ENCODE measurements around the gene CCDC137. TPM values are rescaled to one million over a fixed set of nuclear protein-coding genes. Genes with fewer than 3 reads are reported as not detected.

CCDC137 gene
- polyA plus RNA-seq, 1 of the 3 experiments (the other 2 are of a cell fraction) = 62.4 TPM

DNA sequence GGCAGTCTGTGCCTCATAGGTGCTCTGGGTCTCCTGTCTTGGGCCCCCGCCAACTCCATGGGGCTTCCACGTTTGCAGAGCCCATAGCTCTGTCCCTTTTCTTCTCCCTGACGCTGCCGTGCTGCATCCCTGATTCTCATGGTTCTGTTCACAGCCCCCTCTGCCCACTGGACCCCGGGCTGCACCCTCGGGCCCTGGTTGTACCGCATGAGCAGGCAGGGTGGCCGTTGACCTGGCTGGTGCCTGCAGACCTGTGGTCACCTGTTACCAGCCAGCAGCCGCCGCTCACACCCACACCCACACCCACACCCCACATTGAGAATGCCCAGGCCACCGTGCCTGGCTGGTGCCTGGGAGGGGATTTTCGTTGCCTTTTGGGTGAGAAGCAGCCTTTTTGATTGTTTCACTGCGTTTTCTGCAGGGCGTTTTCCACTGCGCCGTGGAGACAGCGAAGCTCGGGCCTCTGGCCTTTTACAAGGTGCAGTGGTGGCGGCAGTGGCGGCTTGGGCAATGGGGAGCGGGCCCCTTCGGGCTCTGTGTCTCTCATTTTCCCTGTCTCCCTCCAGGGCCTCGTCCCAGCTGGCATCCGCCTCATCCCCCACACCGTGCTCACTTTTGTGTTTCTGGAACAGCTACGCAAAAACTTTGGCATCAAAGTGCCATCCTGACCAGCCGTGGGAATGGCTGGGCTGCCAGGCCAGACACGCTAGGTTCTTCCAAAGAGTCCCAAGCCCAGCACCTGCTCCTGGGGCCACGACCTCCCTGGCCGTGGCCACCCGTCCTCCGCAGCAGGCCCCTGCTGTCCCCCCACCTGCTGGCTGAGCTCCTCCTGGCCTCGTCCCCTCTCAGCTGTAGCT is 53.1 kb downstream of the CCDC137 start:
- WGBS (ENCODE audit: low lambda C conversion rate) = 89% methylated on average over 30 of the region's 33 CpGs
- no peaks in the 10 kb centered on the region for H3K9me3 ChIP-seq
- DNase-seq = no peak
- H3F3A ChIP-seq (replicated peaks; ENCODE audit: insufficient read depth) = peaks cover 23% of the 10 kb centered on the region
- no peak for TF ChIP-seq NRF1 (IDR thresholded peaks at IDR 0.05; ENCODE audit: low read depth, low read length)
- no peak for TF ChIP-seq EP300 (IDR thresholded peaks at IDR 0.05; ENCODE audit: borderline replicate concordance in 1 of 2, low read depth in 1 of 2, low read length in 1 of 2)
- no peak for TF ChIP-seq TAF1 (IDR thresholded peaks at IDR 0.05; ENCODE audit: borderline replicate concordance, low read depth, low read length)
- TF ChIP-seq SIN3A (IDR thresholded peaks at IDR 0.05; ENCODE audit: borderline replicate concordance, low read depth, low read length) = no peak
- no peaks in the 10 kb centered on the region for H4K20me1 ChIP-seq (ENCODE audit: insufficient read depth)
- no peak overlapping the region for H3K4me3 ChIP-seq (ENCODE audit: low read depth in 2 of 2, low read length in 1 of 2)
- no peaks in the 10 kb centered on the region for H3K27me3 ChIP-seq (ENCODE audit: insufficient read depth)
- no peak overlapping the region for H2AFZ ChIP-seq (ENCODE audit: low read depth)
- H3K36me3 ChIP-seq (replicated peaks in 1 of 2; ENCODE audit: control insufficient read depth in 1 of 2, insufficient read depth in 2 of 2, low read length in 1 of 2) = peaks cover 0 to 8% of the 10 kb centered on the region in 2 experiments
- ChIA-PET POLR2A (no interaction called here), CTCF (interaction anchor here (0.8 to 1.8 kb wide), 4 partner anchors 9 to 16 kb away, joined by 3 to 6 read pairs (median 4); no protein-coding TSS in a partner anchor)
- peaks cover 2% of the 10 kb centered on the region; the same call in 1 of the 2 replicates for H3K79me2 ChIP-seq (ENCODE audit: insufficient read depth)
- no peak overlapping the region for H3K27ac ChIP-seq (ENCODE audit: low read depth in 2 of 2, low read length in 1 of 2)
- no peak overlapping the region for H3K9ac ChIP-seq
- H3K9me2 ChIP-seq = no peaks in the 10 kb centered on the region
- H3K4me2 ChIP-seq = no peak overlapping the region
- peaks cover 0 to 5% of the 10 kb centered on the region in 2 experiments; a peak in 1 of 4 replicates for H3K4me1 ChIP-seq (ENCODE audit: control insufficient read depth in 1 of 2, insufficient read depth in 2 of 2, low read depth in 1 of 2, low read length in 1 of 2)

DNA sequence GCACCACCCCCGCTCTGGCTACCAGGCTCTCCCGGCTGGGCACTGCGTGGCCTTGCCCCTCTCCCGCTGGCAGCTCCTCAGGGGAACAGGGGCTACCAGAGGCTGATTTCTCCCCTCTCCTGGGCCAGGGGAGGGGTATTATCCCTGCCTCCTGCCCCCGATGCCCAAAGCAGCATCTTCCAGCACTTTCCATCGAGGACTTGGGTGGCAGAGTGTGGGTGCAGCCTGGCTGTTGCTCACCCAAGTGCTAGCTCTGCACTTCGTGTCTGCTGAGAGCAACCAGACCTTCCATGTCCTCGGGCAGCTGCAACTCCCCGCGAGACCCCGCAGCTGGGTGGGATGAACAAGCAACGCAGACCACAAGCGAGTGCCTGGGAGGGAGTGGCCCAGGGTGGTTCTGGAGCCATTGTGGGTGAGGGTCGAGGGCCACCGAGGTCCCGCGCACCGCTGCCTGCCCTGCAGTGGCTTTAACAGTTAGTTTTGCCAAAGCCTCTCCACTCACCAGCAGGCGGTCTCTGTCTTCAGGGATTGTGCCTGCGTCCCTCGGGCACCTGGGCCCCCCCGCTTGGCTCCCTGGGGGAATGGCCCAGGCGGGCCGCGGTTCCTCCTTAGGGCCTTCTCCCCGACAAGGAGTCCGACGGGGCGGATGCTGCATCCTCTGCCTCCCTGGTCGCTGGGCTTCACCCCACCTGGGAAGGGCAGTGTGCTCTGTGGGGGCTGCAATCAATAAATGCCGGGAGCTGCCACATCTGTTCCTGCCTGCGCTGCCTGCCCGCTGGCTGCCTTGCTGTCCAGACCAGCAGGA is 53.9 kb downstream of the CCDC137 start:
- no peaks in the 10 kb centered on the region for H4K20me1 ChIP-seq (ENCODE audit: insufficient read depth)
- no peaks in the 10 kb centered on the region for H3K9me2 ChIP-seq
- H3F3A ChIP-seq (replicated peaks; ENCODE audit: insufficient read depth) = peaks cover 23% of the 10 kb centered on the region
- H3K4me2 ChIP-seq = no peak overlapping the region
- WGBS (ENCODE audit: low lambda C conversion rate) = 92% methylated on average over 28 of the region's 33 CpGs
- no peaks in the 10 kb centered on the region for H3K79me2 ChIP-seq (ENCODE audit: insufficient read depth)
- no peak for DNase-seq
- H3K27ac ChIP-seq (ENCODE audit: low read depth in 2 of 2, low read length in 1 of 2) = no peak overlapping the region
- no peak overlapping the region for H2AFZ ChIP-seq (ENCODE audit: low read depth)
- POLR2A ChIA-PET = interaction anchor here (0.6 kb wide), 1 partner anchor 16 kb away, joined by 3 read pairs; no protein-coding TSS in a partner anchor
- TF ChIP-seq CHD2 (IDR thresholded peaks at IDR 0.05; ENCODE audit: low read length, partially characterized antibody) (no peak), RAD21 (IDR thresholded peaks at IDR 0.05; ENCODE audit: low read length) (no peak), GATA2 (CRISPR knock-in tag; IDR thresholded peaks at IDR 0.05) (no peak), ELF1 (IDR thresholded peaks at IDR 0.05) (no peak), RXRA (IDR thresholded peaks at IDR 0.05; ENCODE audit: borderline replicate concordance, low read depth) (no peak), MAX (IDR thresholded peaks at IDR 0.05; ENCODE audit: low read depth) (no peak), NFIC (IDR thresholded peaks at IDR 0.05; ENCODE audit: borderline replicate concordance) (no peak), ZBTB33 (IDR thresholded peaks at IDR 0.05; ENCODE audit: borderline replicate concordance, low read depth) (no peak), YY1 (IDR thresholded peaks at IDR 0.05; ENCODE audit: low read depth) (no peak), RFX5 (IDR thresholded peaks at IDR 0.05; ENCODE audit: low read length) (no peak), TCF12 (IDR thresholded peaks at IDR 0.05) (no peak)
- H3K9ac ChIP-seq = no peak overlapping the region
- H3K4me1 ChIP-seq (ENCODE audit: control insufficient read depth in 1 of 2, insufficient read depth in 2 of 2, low read depth in 1 of 2, low read length in 1 of 2) = peaks cover 0 to 3% of the 10 kb centered on the region in 2 experiments; a peak in 1 of 4 replicates
- CTCF ChIA-PET = interaction anchor here (0.8 to 5.3 kb wide), 8 partner anchors 7 to 150 kb away, joined by 3 to 33 read pairs (median 4); partner anchors contain the start of gene SLC25A10
- H3K27me3 ChIP-seq (ENCODE audit: insufficient read depth) = no peaks in the 10 kb centered on the region
- no peaks in the 10 kb centered on the region for H3K9me3 ChIP-seq
- H3K4me3 ChIP-seq (ENCODE audit: low read depth in 2 of 2, low read length in 1 of 2) = no peak overlapping the region
- peaks cover 0 to 6% of the 10 kb centered on the region in 2 experiments for H3K36me3 ChIP-seq (replicated peaks in 1 of 2; ENCODE audit: control insufficient read depth in 1 of 2, insufficient read depth in 2 of 2, low read length in 1 of 2)
